IMR-90 (cell line): ENCODE results near the gene REST. TPM values are rescaled to one million over a fixed set of nuclear protein-coding genes. Genes with fewer than 3 reads are reported as not detected.

Experiments used
- ATAC-seq: fragments of 200-7000 bp; cut with Tn5 transposase; 2 replicates; pipeline ENCODE4 v1.9.1; 2020; ENCODE audit warnings: low read depth, mild to moderate bottlenecking, moderate library complexity
- BruUV-seq: library from RNA; stranded (reverse); fragments of 400-500 nt; replicated peaks from 2 replicates; lab custom pipeline; 2021; lab: Mats Ljungman, UMichigan
- CTCF ChIA-PET: fragments of 300-600 bp; formaldehyde crosslinking; extraction: SDS; loops from one replicate; lab custom pipeline; 2021; ENCODE audit warnings: antibody characterized with exemption; lab: Yijun Ruan, JAX
- POLR2A ChIA-PET: fragments of 300-600 bp; sonication (Branson Sonifier 250); formaldehyde crosslinking; loops from one replicate; lab custom pipeline; 2022; ENCODE audit warnings: antibody characterized with exemption; ENCODE audit not compliant: unreplicated experiment; lab: Charles Lee
- DNase-seq: peaks from one replicate; pipeline ENCODE4 v3.0.0; 2013
- H2AFZ ChIP-seq: replicated peaks from 2 replicates; pipeline ENCODE3; 2013; ENCODE audit warnings: low read length, mild to moderate bottlenecking; ENCODE audit not compliant: poor library complexity
- H2AK5ac ChIP-seq: 2 replicates; pipeline ENCODE4 v1.6.1; 2013; ENCODE audit warnings: low read depth, low read length, inconsistent platforms
- H2AK9ac ChIP-seq: replicated peaks from 2 replicates; pipeline ENCODE3; 2013; ENCODE audit warnings: mild to moderate bottlenecking, low read depth, low read length, moderate library complexity; ENCODE audit not compliant: poor library complexity
- H2BK120ac ChIP-seq: 2 replicates; pipeline ENCODE4 v1.6.1; 2013; ENCODE audit warnings: low read depth, low read length, inconsistent platforms
- H2BK15ac ChIP-seq: 3 replicates; pipeline ENCODE4 v1.6.1; 2013; ENCODE audit warnings: low read depth, low read length, inconsistent platforms
- H2BK20ac ChIP-seq: 2 replicates; pipeline ENCODE4 v1.6.1; 2013; ENCODE audit warnings: low read depth, mild to moderate bottlenecking, inconsistent platforms, low read length, moderate library complexity
- H2BK5ac ChIP-seq: 2 replicates; pipeline ENCODE4 v1.6.1; 2013; ENCODE audit warnings: mild to moderate bottlenecking, low read depth, low read length, inconsistent platforms; ENCODE audit not compliant: poor library complexity, severe bottlenecking
- H3K14ac ChIP-seq: replicated peaks from 2 replicates; pipeline ENCODE4 v1.6.1; 2013; ENCODE audit warnings: low read depth, low read length, inconsistent platforms
- H3K18ac ChIP-seq: 2 replicates; pipeline ENCODE4 v1.6.1; 2013; ENCODE audit warnings: low read depth, low read length, control low read depth
- H3K23ac ChIP-seq: 2 replicates; pipeline ENCODE4 v1.6.1; 2013; ENCODE audit warnings: low read depth, low read length, inconsistent platforms
- H3K27ac ChIP-seq: 2 replicates; pipeline ENCODE4 v1.5.1; 2013; ENCODE audit warnings: mild to moderate bottlenecking, control low read depth, low read length; ENCODE audit not compliant: insufficient read depth
- H3K27me3 ChIP-seq: 2 replicates; pipeline ENCODE4 v1.6.1; 2013; ENCODE audit warnings: low read length; ENCODE audit not compliant: control insufficient read depth, insufficient read depth
- H3K36me3 ChIP-seq: 2 replicates; pipeline ENCODE4 v1.6.1; 2013; ENCODE audit warnings: low read length, mixed read lengths; ENCODE audit not compliant: control insufficient read depth, insufficient read depth
- H3K4ac ChIP-seq: 2 replicates; pipeline ENCODE4 v1.6.1; 2013; ENCODE audit warnings: low read depth, low read length, inconsistent platforms
- H3K4me1 ChIP-seq: 2 replicates; pipeline ENCODE4 v1.6.1; 2013; ENCODE audit warnings: low read length, mixed read lengths; ENCODE audit not compliant: control insufficient read depth, insufficient read depth
- H3K4me2 ChIP-seq: 2 replicates; pipeline ENCODE4 v1.6.1; 2013; ENCODE audit warnings: low read depth, mild to moderate bottlenecking, control low read depth, low read length, moderate library complexity
- H3K4me3 ChIP-seq: 2 replicates; pipeline ENCODE4 v1.5.1; 2013; ENCODE audit warnings: low read depth, mild to moderate bottlenecking, control low read depth, low read length, moderate library complexity; ENCODE audit not compliant: insufficient read depth
- H3K56ac ChIP-seq: 2 replicates; pipeline ENCODE4 v1.6.1; 2013; ENCODE audit warnings: low read length, inconsistent platforms; ENCODE audit not compliant: insufficient read depth; ENCODE audit errors: extremely low read depth
- H3K79me1 ChIP-seq, 2 experiments: 2 replicates each; pipeline ENCODE4 v1.6.1; 2013; ENCODE audit warnings: low read length in 2 of 2, inconsistent platforms in 1 of 2, low read depth in 1 of 2
- H3K9ac ChIP-seq: 2 replicates; pipeline ENCODE4 v1.6.1; 2013; ENCODE audit warnings: low read depth, low read length, control low read depth
- H3K9me1 ChIP-seq: 2 replicates; pipeline ENCODE4 v1.6.1; 2013; ENCODE audit warnings: low read length, inconsistent platforms; ENCODE audit not compliant: insufficient read depth
- H3K9me3 ChIP-seq: 2 replicates; pipeline ENCODE4 v1.6.1; 2013; ENCODE audit warnings: low read length; ENCODE audit not compliant: control insufficient read depth, insufficient read depth
- H4K20me1 ChIP-seq: 2 replicates; pipeline ENCODE4 v1.6.1; 2013; ENCODE audit warnings: low read length, inconsistent platforms; ENCODE audit not compliant: insufficient read depth
- H4K5ac ChIP-seq: 2 replicates; pipeline ENCODE4 v1.6.1; 2013; ENCODE audit warnings: mild to moderate bottlenecking, low read depth, low read length, control low read depth
- H4K8ac ChIP-seq, 2 experiments: 2 replicates each; pipeline ENCODE4 v1.6.1; 2013; ENCODE audit warnings: low read depth in 2 of 2, low read length in 2 of 2, control low read depth in 1 of 2, inconsistent platforms in 1 of 2
- H4K91ac ChIP-seq: 2 replicates; pipeline ENCODE4 v1.6.1; 2013; ENCODE audit warnings: low read depth, low read length, inconsistent platforms; ENCODE audit not compliant: insufficient read depth
- CEBPB ChIP-seq: IDR thresholded peaks from 2 replicates; pipeline ENCODE4 v1.6.1; 2012; ENCODE audit warnings: low read depth, low read length, improper control_type of control experiment
- CHD1 ChIP-seq: IDR thresholded peaks from 2 replicates; pipeline ENCODE4 v1.6.1; 2012; ENCODE audit warnings: low read depth, low read length, improper control_type of control experiment
- CTCF ChIP-seq: conservative IDR thresholded peaks from 2 replicates; pipeline ENCODE4 v1.5.1; 2012; ENCODE audit warnings: mild to moderate bottlenecking, low read depth, low read length, improper control_type of control experiment
- SMC3 ChIP-seq: fragments of 150-350 bp; IDR thresholded peaks from 2 replicates; pipeline ENCODE4 v1.6.1; 2016; ENCODE audit warnings: low read depth, mild to moderate bottlenecking, antibody characterized with exemption, low read length, moderate library complexity
- WGBS, 2 experiments: methylation state at CpG; one replicate each; pipeline versions ENCODE4 v1.1.5 to v1.1.7; 2013; ENCODE audit warnings: missing lambda C conversion rate in 2 of 2; ENCODE audit not compliant: insufficient read length in 1 of 2; ENCODE audit errors: extremely low coverage in 2 of 2; 5-methylcytosine and 5-hydroxymethylcytosine counted together
- dilution Hi-C: fragments of 300-500 bp; cut with HindIII; formaldehyde crosslinking; loops from one replicate; pipeline ENCODE4 v1.14.3; 2018; ENCODE audit warnings: low sequenced_read_pairs; ENCODE audit not compliant: unreplicated experiment
- in situ Hi-C: fragments of 300-500 bp; cut with MboI; formaldehyde crosslinking; loops from 3 replicates; pipeline ENCODE4 v1.14.3; 2019; ENCODE audit warnings: low sequenced_read_pairs, inconsistent platforms, mixed read lengths
- intact Hi-C: fragments of 100-400 bp; cut with micrococcal nuclease; formaldehyde crosslinking; loops from 2 replicates; pipeline ENCODE4 v1.10.0; 2022
- polyA plus RNA-seq, 3 experiments: library from polyadenylated mRNA; depleted of rRNA; stranded (reverse); fragments of >200 nt; gene quantifications; 2 replicates each; pipeline ENCODE4 v1.2.3, GENCODE V29; 2012; ENCODE audit warnings: low replicate concordance in 1 of 3
- total RNA-seq: library from RNA; depleted of rRNA; stranded (reverse); fragments of >200 nt; gene quantifications from 2 replicates; pipeline ENCODE4 v1.2.3, GENCODE V29; 2012

REST gene
- total and polyA plus RNA-seq, 2 of the 4 experiments (the other 2 are of a cell fraction): 10.0 to 66.9 TPM

GRCh38 chr4:56973336-56973735, 65.6 kb downstream of the REST start:
- Histone ChIP-seq H3K4me2 (no peak overlapping the region), H3K9me3 (peaks cover 6% of the 10 kb centered on the region), H4K5ac (no peak overlapping the region), H3K56ac (no peak overlapping the region), H2BK20ac (no peak overlapping the region), H3K23ac (no peak overlapping the region), H2AFZ (no peak overlapping the region), H2AK5ac (no peak overlapping the region), H4K20me1 (peaks cover 13% of the 10 kb centered on the region), H3K4me1 (no peaks in the 10 kb centered on the region), H3K18ac (no peak overlapping the region), H3K27ac (no peak overlapping the region), H3K4me3 (no peak overlapping the region), H3K9me1 (no peaks in the 10 kb centered on the region; the same call in none of the 2 replicates), H3K9ac (no peak overlapping the region), H4K8ac (no peak overlapping the region), H3K36me3 (peaks cover 32% of the 10 kb centered on the region), H2BK15ac (no peak overlapping the region), H2BK5ac (no peak overlapping the region), H2BK120ac (no peak overlapping the region), H3K14ac (no peak overlapping the region), H3K27me3 (no peaks in the 10 kb centered on the region), H3K79me1 (peaks cover 8 to 40% of the 10 kb centered on the region in 2 experiments; a peak in 3 of 4 replicates), H3K4ac (no peak overlapping the region), H2AK9ac (no peak overlapping the region), H4K91ac (no peak overlapping the region)
- DNase-seq (no peak), ATAC-seq (no peak)
- in situ Hi-C loops: no loop called here
- no TSS peak for BruUV-seq
- ChIA-PET CTCF (no interaction called here), POLR2A (no interaction called here)
- intact Hi-C loops: no loop called here
- TF ChIP-seq SMC3: no peak
- no peak for TF ChIP-seq CHD1
- no peak for TF ChIP-seq CEBPB
- TF ChIP-seq CTCF: no peak
- no CpG with 5 or more reads among the region's 3 CpGs for WGBS, 2 experiments
- dilution Hi-C loops: no loop called here
